Stimulated activated CD8-positive, alpha-beta memory T cell treated with anti-CD3 and anti-CD28 coated beads, Interleukin-7, amount 100 ng/mL, for 4 hours (primary cell): ENCODE results near the gene CTBP2.
"Not testable (repeated sequence)": the region's sequence is repeated elsewhere in the genome, so short reads cannot be mapped to it uniquely, and the experiment has no call there.

Experiments used
- DNase-seq, 2 donors: peaks; one replicate each; pipeline ENCODE4 v3.0.0-alpha.2; 2020; ENCODE audit warnings: low read depth in 2 of 2

Gene CTBP2

GRCh38 chr10:125064681-125065492 lies 95.5 kb downstream of the CTBP2 start:
- DNase-seq: no peak

- no peak for DNase-seq
Measured at GRCh38 chr10:125063256-125063925, 97.0 kb downstream of the CTBP2 start.

DNA sequence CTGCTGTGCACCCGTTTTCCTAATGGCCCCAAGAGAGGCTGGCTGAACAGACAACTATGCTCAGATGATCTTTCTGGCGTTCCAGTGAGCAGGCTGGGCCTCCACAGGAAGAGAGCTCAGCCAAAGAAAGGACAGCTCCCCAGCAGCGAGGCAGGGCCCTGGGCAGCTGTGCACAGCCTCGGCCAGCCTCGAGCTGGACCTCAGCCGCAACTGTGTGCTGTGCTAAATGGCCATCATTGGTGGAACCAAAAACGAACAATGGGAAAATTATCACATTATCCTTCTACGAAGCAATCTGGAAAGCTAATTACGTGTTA lies 97.5 kb downstream of the CTBP2 start:
- DNase-seq: no peak

GRCh38 chr10:125062227-125062913 lies 98.0 kb downstream of the CTBP2 start:
- no peak for DNase-seq

- no peak for DNase-seq
Measured at GRCh38 chr10:125061557-125062226, 98.7 kb downstream of the CTBP2 start.

DNA sequence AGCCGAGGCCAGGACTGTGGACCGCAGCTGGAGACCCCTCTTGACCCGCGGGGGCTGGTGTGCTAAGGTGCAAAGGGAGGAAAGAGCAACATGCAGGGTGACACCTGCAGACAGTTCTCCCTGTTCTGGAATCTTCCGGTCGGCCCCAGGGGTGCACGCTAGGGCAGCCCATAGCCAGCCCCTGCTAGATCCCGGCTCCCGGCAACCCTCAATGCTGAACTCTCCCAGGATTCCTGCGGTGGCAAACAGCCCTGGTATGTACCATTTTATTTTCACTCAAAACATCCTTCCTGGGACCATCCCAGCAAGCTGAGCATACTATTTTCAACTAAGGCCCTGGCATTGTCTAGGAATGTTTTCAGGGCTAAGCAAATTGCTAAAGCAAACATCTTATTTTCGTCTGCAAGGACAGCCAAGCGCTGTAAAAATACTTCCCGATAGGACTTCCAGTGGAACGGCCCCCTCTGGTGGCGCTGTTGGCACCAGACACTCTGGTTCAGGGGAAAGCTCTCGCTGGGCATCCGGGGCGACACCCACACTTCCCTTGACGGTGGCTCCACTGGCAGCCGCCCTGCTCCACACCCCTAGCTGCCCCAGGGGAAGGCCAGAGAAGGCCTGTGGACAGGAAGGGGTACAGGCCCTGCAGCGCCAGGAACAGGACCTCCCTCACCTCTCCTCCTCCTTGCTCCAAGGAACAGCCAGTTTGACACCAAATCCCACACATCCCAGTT lies 99.4 kb downstream of the CTBP2 start:
- peak in 1 of 2 donors; percentile 17 for DNase-seq

GRCh38 chr10:125060482-125060825 lies 99.9 kb downstream of the CTBP2 start:
- DNase-seq: no peak

DNA sequence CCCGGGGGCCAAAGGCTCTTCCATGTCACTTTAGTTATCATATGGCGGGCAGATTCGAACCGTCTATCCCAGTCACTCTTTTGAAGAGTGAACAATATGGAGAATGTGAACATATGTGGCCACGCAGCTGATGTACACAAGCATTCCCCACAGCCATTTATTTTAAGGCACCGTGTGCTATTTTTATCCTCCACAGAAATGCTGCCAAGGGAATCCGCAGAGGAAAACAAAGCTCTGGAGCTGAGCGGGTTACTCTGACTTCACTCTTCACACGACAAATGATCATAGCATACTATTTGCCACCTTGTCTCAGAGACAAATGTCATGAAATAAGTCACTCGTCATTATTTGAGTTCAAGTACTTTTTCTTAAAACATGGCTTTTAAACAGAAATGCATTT lies 100.3 kb downstream of the CTBP2 start:
- DNase-seq: no peak

- not testable (repeated sequence) for DNase-seq
Measured at GRCh38 chr10:125059348-125059747, 101.0 kb downstream of the CTBP2 start.

- DNase-seq: no peak
Measured at GRCh38 chr10:125057158-125058001, 103.0 kb downstream of the CTBP2 start.

DNA sequence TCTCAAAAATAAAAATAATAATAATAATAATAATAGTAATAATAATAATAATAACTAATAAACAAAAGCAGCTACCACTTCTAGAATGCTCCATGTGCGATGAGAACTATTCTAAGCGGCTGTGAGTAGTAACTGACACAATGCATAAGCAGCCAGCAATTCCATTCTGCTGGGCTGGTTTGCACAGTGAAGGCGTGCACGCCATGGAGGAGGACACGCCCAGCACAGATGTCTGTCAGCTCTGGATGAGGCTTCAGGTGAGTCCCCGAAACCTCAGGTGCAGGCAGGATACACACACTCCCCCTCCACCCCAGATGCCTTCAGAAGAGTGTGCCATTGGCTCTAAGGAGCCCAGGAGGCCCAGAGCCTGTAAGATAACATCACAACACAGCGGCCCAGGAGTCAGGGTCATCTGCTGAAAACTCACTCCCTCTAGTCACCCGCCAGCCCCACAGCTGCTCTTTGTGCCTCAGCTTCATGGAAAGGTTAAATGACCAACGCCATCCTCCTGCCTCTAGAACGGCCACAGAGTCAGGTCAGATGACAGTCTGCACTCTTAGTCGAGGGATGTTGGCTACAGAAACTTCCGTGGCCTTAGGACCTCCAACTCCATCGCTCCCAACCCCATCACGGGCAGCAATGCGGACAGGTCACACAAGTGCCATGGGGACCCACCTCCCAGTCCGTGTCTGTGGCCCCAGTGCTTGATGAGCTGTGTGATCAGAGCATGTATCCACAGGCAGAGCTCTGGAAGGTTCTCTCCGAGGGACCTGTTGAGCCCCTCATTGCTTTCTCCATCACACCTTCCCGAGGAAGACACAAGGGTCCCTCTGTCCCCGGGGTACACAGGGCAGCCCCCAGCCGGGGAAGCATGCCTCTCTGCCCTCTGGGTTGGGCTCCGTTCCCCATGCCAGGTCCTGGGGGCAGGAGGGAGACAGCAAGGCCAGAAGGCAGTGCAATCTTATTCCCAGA lies 103.9 kb downstream of the CTBP2 start:
- DNase-seq: no peak

- DNase-seq: no peak
Measured at GRCh38 chr10:125055446-125055845, 104.9 kb downstream of the CTBP2 start.

DNA sequence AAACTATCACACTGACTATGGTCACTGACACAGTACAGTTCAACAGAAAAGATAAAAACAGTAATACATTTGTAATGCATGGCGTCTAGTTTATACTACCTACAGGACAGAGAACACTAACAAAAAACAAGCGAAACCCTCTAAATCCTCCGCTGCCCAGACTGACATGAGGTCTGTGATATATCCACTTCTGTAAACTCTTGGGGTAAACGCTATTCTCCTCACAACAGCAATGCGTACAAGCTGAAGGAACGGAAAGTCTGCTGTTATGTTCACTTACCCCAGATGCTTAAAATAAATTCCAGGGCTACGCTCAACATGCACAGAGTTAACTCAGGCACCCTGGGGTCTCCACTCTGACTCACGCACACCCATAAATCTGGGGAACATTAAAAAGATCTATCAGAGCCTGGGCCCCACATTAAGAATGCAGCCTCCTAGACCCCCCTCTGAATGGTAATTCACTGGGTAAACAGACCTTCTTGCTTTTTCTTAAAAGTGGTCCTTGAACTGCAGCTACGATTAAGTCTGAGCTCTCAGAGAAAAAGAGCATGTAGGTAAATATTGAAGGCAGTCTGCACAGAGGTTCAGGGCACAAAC lies 105.6 kb downstream of the CTBP2 start:
- DNase-seq: no peak

DNA sequence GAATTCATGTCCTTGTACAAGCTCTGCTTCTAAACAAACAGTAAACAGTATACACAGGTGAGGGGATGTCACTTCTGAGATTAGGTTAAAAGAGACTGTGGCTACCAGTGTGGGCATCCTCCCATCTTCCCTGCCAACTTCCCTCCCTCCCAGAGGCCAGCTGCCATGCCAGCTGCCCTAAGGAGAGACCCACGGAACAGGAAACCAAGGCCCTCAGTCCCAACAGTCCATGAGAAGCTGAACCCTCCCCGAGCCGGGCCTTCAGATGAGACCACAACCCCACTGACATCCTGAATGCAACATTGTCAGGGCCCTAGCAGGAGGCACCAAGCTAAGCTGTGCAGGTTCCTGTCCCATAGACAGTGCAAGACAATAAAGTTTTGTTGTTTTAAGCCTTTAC lies 106.1 kb downstream of the CTBP2 start:
- no peak for DNase-seq

DNA sequence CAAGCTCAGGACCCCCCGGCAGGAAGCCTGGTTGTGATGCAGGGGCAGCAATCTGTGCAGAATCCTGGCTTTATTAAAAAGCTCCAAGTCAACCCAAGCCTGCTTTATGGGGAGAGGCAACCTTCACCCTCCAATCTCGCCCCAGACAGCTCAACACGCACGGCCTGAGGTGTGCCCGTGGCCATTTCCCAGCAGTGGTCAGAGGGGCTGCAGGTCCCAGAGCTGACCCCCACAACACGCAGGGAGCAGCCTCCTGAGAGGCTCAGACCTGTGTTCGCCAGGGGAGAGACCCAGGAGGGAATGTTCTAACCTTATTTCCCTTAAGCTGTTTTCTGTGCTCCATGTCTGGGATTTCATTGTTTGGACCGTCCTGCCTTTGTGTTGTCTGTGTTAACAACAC lies 108.2 kb downstream of the CTBP2 start:
- no peak for DNase-seq

DNA sequence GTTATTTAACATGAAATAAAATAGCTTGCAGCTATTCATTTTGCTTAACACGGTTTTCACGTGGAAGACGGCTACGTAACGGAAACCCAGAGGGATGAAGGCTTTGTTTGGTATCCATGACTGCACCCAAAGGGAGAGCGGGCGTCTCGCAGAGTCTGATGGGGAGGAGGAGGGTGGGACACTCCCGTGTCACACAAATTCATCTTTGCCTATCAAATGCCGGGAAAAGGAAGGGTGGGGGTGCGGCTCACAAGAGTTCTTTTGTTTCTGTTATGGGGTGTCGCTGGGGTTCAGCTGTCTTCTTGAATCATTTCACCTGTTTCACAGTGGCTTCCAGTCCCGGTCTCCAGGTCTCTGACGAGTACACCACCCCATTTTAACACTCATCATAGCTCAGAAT lies 110.0 kb downstream of the CTBP2 start:
- no peak for DNase-seq

DNA sequence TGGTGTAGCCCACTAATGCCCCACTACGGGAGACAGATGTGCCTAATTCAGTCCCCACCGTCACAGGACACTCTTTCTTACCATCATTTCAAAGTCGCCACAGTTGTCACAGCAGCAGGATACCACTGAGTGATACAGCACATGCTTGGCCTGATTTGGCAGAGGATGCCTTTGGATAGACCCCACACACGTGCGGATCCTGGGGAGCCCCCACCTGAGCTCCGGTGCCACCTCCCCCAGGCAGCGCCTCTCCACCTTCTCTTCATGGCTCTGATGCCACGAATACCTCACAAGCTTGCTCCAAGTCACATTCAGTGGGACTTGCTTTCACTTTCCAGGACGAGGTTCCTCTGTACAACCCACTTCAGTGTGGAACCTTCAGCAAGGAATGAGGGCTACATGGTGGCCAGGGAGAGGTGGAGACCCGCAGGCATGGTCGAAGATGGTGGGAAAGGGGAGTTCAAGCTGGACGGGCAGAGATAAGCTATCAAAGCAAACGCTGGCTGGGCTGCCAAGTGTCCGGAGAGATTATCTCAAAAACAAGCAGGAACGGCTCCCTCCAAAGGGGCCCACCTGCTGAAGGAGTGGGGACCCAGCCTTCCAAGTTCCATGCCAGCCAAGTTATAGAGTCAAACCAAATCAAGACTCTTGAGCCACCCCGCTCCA lies 111.0 kb downstream of the CTBP2 start:
- DNase-seq: no peak

- peak; percentile 13 to 37 for DNase-seq
Measured at GRCh38 chr10:125048094-125048864, 112.1 kb downstream of the CTBP2 start.
